Measurements from ENCODE around the gene UNC5A. TPM values are rescaled to one million over a fixed set of nuclear protein-coding genes. Genes with fewer than 3 reads are reported as not detected.
A peak's percentile ranks its signal among the peaks of the same experiment; 100 is the strongest.

The UNC5A gene
- total RNA-seq, 2 experiments from 2014 or later, result not detected

DNA sequence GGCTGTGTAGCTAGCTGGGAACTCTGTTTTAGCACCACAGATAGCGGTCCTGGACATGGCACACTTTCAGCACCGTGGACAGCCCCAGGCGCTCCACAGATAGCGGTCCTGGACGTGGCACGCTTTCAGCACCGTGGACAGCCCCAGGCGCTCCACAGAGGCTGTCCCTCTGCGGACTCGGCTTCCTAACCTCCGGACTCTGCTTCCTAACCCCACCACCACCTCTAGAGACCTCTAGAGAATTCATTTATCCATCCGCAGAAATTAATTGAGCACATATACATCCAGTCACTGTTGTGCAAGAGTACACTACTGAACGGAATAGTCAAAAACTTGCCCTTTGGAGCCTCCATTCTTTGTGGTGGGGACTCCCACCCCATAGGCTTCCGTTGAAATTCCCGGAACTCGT is 27.4 kb downstream of the UNC5A start:
- peak; percentile 85 for DNase-seq
- H3K27me3 Mint-ChIP-seq, result peaks cover 2% of the 10 kb centered on the region
- no peaks in the 10 kb centered on the region for H3K36me3 Mint-ChIP-seq (ENCODE audit: low read depth)
- H3K27ac Mint-ChIP-seq, result no peak overlapping the region
- no peaks in the 10 kb centered on the region for H3K4me1 Mint-ChIP-seq
- no peaks in the 10 kb centered on the region for H3K9me3 Mint-ChIP-seq
- CTCF ChIA-PET, result interaction anchor here (0.6 kb wide), 1 partner anchor 75 kb away, joined by 5 read pairs; no protein-coding TSS in a partner anchor
- H3K4me3 Mint-ChIP-seq, result no peak overlapping the region
- POLR2A ChIA-PET, result no interaction called here

GRCh38 chr5:176843673-176844072 is 33.3 kb downstream of the UNC5A start:
- Mint-ChIP-seq H3K27me3 (peaks cover 5% of the 10 kb centered on the region), H3K9me3 (no peaks in the 10 kb centered on the region), H3K27ac (no peak overlapping the region), H3K4me1 (no peaks in the 10 kb centered on the region), H3K36me3 (ENCODE audit: low read depth) (no peaks in the 10 kb centered on the region), H3K4me3 (no peak overlapping the region)
- ChIA-PET CTCF (interaction anchor here (0.7 kb wide), 1 partner anchor 186 kb away, joined by 3 read pairs; no protein-coding TSS in a partner anchor), POLR2A (no interaction called here)
- DNase-seq, result no peak

- Mint-ChIP-seq H3K4me1 (no peaks in the 10 kb centered on the region), H3K27ac (no peak overlapping the region), H3K27me3 (peaks cover 5% of the 10 kb centered on the region), H3K36me3 (ENCODE audit: low read depth) (no peaks in the 10 kb centered on the region), H3K9me3 (no peaks in the 10 kb centered on the region), H3K4me3 (no peak overlapping the region)
- DNase-seq, result no peak
- ChIA-PET POLR2A (no interaction called here), CTCF (interaction anchor here (0.7 kb wide), 1 partner anchor 186 kb away, joined by 3 read pairs; no protein-coding TSS in a partner anchor)
Measured at GRCh38 chr5:176844281-176844680, 33.9 kb downstream of the UNC5A start.

GRCh38 chr5:176844706-176845391 is 34.5 kb downstream of the UNC5A start:
- DNase-seq, result no peak
- ChIA-PET CTCF (no interaction called here), POLR2A (no interaction called here)
- Mint-ChIP-seq H3K27ac (no peak overlapping the region), H3K4me3 (no peak overlapping the region), H3K4me1 (no peaks in the 10 kb centered on the region), H3K27me3 (peaks cover 5% of the 10 kb centered on the region), H3K9me3 (no peaks in the 10 kb centered on the region), H3K36me3 (ENCODE audit: low read depth) (no peaks in the 10 kb centered on the region)

- Mint-ChIP-seq H3K36me3 (ENCODE audit: low read depth) (no peaks in the 10 kb centered on the region), H3K27me3 (peaks cover 5% of the 10 kb centered on the region), H3K27ac (no peak overlapping the region), H3K4me3 (no peak overlapping the region), H3K4me1 (no peaks in the 10 kb centered on the region), H3K9me3 (no peaks in the 10 kb centered on the region)
- ChIA-PET POLR2A (no interaction called here), CTCF (no interaction called here)
- DNase-seq, result no peak
Measured at GRCh38 chr5:176845392-176845713, 35.0 kb downstream of the UNC5A start.

GRCh38 chr5:176846335-176847140 is 36.2 kb downstream of the UNC5A start:
- ChIA-PET CTCF (no interaction called here), POLR2A (no interaction called here)
- Mint-ChIP-seq H3K36me3 (ENCODE audit: low read depth) (no peaks in the 10 kb centered on the region), H3K4me3 (no peak overlapping the region), H3K27me3 (peaks cover 5% of the 10 kb centered on the region), H3K4me1 (no peaks in the 10 kb centered on the region), H3K27ac (no peak overlapping the region), H3K9me3 (no peaks in the 10 kb centered on the region)
- DNase-seq, result no peak

DNA sequence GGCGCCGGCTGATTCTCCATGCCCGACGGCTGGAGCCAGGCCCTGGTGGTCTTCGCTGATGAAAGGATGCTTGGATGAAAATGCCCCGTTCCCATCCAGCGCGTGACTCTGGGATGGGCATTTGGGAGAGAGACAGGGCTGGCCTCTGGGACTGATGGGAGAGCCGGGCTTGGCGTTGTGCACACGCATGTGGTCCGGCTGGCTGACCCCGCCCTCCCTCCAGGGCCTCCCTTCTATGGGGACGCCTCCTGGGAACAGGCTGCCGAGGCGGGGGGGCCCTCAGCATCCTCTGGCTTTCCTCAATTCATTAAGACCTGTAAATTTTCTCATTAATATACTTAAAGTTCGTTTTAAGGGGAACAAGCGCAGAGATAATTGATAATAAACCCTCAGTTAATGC is 36.8 kb downstream of the UNC5A start:
- CTCF ChIA-PET, result no interaction called here

DNA sequence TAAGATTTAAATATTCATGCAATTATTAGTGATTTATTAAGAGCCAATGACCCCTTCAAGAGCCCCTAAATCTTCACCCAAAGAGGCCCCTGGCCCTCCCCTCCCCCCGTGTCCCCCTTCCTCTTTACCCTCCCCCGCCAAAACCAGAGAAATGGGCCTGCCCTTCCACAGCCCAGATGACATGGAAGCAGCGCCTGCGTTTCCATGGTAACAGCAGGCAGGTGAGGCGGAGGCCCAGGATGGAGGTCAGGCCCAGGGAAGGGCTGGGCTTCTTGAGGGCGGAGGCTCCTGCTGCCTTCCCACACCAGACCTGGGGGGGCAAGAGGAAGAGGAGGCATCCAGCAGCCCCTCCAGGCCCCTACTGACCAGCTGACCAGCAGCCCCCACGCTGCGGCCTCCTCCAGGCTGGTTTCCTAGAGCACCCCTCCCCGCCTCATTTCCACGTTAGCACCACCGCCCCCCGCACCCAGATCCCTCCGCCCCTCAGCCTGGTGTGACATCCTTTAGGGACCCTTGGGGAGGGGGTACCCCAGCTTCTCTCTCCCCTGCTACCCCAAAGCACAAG is 37.4 kb downstream of the UNC5A start:
- Mint-ChIP-seq H3K4me3 (no peak overlapping the region), H3K36me3 (ENCODE audit: low read depth) (no peaks in the 10 kb centered on the region), H3K4me1 (no peaks in the 10 kb centered on the region), H3K9me3 (no peaks in the 10 kb centered on the region), H3K27me3 (peaks cover 5% of the 10 kb centered on the region), H3K27ac (no peak overlapping the region)
- ChIA-PET POLR2A (no interaction called here), CTCF (no interaction called here)
- no peak for DNase-seq

More for the DNA sequence above, 36.8 kb downstream of the UNC5A start:
- Mint-ChIP-seq H3K4me3 (no peak overlapping the region), H3K4me1 (no peaks in the 10 kb centered on the region), H3K27me3 (peaks cover 5% of the 10 kb centered on the region), H3K27ac (no peak overlapping the region), H3K36me3 (ENCODE audit: low read depth) (no peaks in the 10 kb centered on the region), H3K9me3 (no peaks in the 10 kb centered on the region)
- POLR2A ChIA-PET, result no interaction called here
- no peak for DNase-seq

GRCh38 chr5:176848651-176849050 is 38.3 kb downstream of the UNC5A start:
- H3K27ac Mint-ChIP-seq, result no peak overlapping the region
- no peaks in the 10 kb centered on the region for H3K4me1 Mint-ChIP-seq
- H3K27me3 Mint-ChIP-seq, result peaks cover 5% of the 10 kb centered on the region
- no peaks in the 10 kb centered on the region for H3K36me3 Mint-ChIP-seq (ENCODE audit: low read depth)
- no peak for DNase-seq
- no peak overlapping the region for H3K4me3 Mint-ChIP-seq
- ChIA-PET POLR2A (no interaction called here), CTCF (no interaction called here)
- no peaks in the 10 kb centered on the region for H3K9me3 Mint-ChIP-seq

DNA sequence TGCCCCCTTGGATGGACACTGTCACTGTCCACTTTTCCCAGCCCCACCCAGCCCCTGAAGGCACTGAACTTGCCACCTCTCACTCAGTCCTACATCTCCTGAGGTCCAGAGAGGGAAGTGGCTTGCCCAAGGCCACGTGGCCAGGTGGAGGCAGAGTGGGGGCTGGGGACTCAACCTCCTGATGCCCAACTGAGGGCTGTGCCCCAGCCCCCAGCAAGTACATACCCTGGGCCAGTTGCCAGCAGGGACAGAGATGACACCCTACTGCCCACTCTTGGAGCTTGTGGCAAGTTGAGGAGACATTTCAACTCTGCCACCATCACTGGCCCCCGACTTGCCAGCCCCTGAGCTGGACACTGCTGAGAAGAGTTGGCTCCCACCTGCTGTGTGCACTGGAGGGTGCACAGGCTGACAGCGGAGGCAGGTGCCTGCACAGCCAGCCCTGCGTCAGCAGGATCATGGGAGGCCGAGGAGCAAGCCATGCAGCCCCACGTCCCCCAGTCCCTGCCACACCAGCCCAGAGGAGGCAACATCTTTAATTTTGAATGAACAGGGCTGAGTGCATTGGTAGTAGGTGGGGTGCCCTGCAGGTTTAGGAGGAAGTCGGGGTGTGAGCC is 39.4 kb downstream of the UNC5A start:
- ChIA-PET POLR2A (no interaction called here), CTCF (no interaction called here)
- Mint-ChIP-seq H3K9me3 (no peaks in the 10 kb centered on the region), H3K36me3 (ENCODE audit: low read depth) (no peaks in the 10 kb centered on the region), H3K4me1 (no peaks in the 10 kb centered on the region), H3K27ac (no peak overlapping the region), H3K4me3 (no peak overlapping the region), H3K27me3 (peaks cover 5% of the 10 kb centered on the region)
- no peak for DNase-seq

DNA sequence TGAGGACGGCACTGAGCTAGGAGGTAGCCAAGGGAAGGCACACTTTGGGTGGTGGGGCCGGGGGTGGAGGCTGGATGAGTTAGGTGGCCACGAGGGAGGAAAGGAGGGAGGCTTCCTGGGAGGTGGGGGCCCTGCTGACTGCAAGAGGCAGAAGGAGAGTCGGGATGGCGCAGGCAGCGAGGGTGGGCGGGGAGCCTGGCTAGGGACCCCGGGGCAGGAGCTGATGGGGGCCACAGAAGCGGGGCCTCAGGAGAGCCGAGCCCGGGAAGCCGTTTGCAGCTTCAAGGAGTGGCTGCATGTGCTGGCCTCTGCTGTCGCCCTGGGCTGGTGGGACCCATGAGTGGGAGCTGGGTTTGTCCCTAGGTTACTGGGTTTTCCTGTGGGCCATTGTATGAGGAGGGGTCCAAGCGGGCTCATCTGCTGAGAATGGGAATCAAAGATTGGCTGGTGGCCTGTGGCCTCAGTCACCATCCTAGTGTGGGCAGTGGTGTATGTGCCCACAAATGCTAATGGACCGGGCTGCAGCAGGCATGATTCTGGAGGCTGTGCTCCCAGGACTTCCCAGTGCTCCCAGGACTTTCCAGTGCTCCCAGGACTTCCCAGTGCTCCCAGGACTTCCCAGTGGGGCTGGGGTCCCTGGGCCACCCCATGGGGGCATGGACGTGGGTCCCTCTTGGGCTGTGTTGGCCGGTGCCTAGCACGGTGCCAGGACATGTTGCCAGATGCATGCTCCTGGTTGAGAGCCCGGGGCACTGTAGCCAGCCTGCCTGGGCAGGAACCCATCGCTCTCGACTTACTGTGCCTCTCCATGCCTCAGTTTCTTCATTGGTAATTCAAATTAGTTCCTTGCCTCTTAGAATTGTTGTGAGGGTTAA is 40.2 kb downstream of the UNC5A start:
- CTCF ChIA-PET, result interaction anchor here (1.6 kb wide), 1 partner anchor 70 kb away, joined by 3 read pairs; no protein-coding TSS in a partner anchor
- Mint-ChIP-seq H3K9me3 (no peaks in the 10 kb centered on the region), H3K27ac (no peak overlapping the region), H3K36me3 (ENCODE audit: low read depth) (no peaks in the 10 kb centered on the region), H3K27me3 (peaks cover 4% of the 10 kb centered on the region), H3K4me3 (no peak overlapping the region), H3K4me1 (no peaks in the 10 kb centered on the region)
- no peak for DNase-seq
- POLR2A ChIA-PET, result no interaction called here

DNA sequence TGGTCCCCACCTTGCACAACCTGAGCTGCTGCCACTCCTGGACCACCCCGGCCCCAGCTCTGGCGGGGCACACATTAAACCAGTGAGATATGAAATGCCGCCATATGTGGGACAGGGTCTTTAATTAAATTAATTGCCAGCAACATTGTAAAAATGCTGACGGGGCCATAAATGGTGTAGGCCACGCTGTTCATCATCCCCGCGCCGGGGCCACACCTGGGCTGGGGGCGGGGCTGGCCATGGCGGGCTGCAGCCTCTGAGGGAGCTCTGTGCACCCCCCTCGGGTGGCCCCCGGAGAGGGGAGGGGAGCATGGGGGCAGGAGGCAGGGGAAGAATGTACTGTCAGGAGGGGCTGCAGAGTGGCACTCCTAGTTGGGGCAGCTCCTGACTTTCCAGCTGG is 41.0 kb downstream of the UNC5A start:
- ChIA-PET CTCF (interaction anchor here (1.6 kb wide), 1 partner anchor 69 kb away, joined by 3 read pairs; no protein-coding TSS in a partner anchor), POLR2A (no interaction called here)
- no peak overlapping the region for H3K27ac Mint-ChIP-seq
- H3K4me3 Mint-ChIP-seq, result no peak overlapping the region
- no peaks in the 10 kb centered on the region for H3K36me3 Mint-ChIP-seq (ENCODE audit: low read depth)
- no peaks in the 10 kb centered on the region for H3K27me3 Mint-ChIP-seq
- H3K4me1 Mint-ChIP-seq, result no peaks in the 10 kb centered on the region
- no peaks in the 10 kb centered on the region for H3K9me3 Mint-ChIP-seq
- no peak for DNase-seq
